HepG2 (cell line): ENCODE results near the gene ETV1. TPM values are rescaled to one million over a fixed set of nuclear protein-coding genes. Genes with fewer than 3 reads are reported as not detected.

Source experiments
- ATAC-seq: fragments of 200-7000 bp; cut with Tn5 transposase; 3 replicates; pipeline ENCODE4 v1.9.1; 2020; ENCODE audit warnings: mild to moderate bottlenecking, moderate library complexity
- BruUV-seq: library from RNA; stranded (reverse); fragments of 400-500 nt; replicated peaks from 2 replicates; lab custom pipeline; 2021; lab: Mats Ljungman, UMichigan
- CTCF ChIA-PET: fragments of 300-600 bp; formaldehyde crosslinking; extraction: SDS; loops from one replicate; lab custom pipeline; 2021; ENCODE audit warnings: low total read pairs, inconsistent platforms, low intra/inter-chr PET ratio; lab: Yijun Ruan, JAX
- POLR2A ChIA-PET: fragments of 350-600 bp; sonication (Branson Sonifier 250); formaldehyde crosslinking; loops from one replicate; lab custom pipeline; 2020; ENCODE audit warnings: antibody characterized with exemption, inconsistent platforms; lab: Yijun Ruan, JAX
- DNase-seq: peaks from one replicate; pipeline ENCODE4 v3.0.0-alpha.2; 2015; ENCODE audit warnings: low spot score
- FAIRE-seq: peaks from 3 replicates; lab custom pipeline; 2011; peaks lifted over from hg19 to GRCh38; lab: Jason Lieb, UNC
- H2AFZ ChIP-seq: one replicate; pipeline ENCODE4 v1.6.1; 2011; ENCODE audit warnings: low read length, inconsistent platforms
- H3K27ac ChIP-seq: fragments of 300-600 bp; 3 replicates; pipeline ENCODE4 v1.8.0; 2011; ENCODE audit warnings: mixed run types, mild to moderate bottlenecking, mixed read lengths, low read length, inconsistent platforms; ENCODE audit not compliant: insufficient read depth; ENCODE audit errors: extremely low read length
- H3K27me3 ChIP-seq, 2 experiments: fragments of 200-600 bp in 1 of 2; 2 replicates in 1 of 2; 3 replicates in 1 of 2; pipeline versions ENCODE4 v1.6.0 to v1.8.0; 2011; ENCODE audit warnings: low read length in 2 of 2, mild to moderate bottlenecking in 2 of 2, moderate library complexity in 2 of 2, inconsistent platforms in 1 of 2; ENCODE audit not compliant: insufficient read depth in 2 of 2, control insufficient read depth in 1 of 2
- H3K36me3 ChIP-seq, 2 experiments: fragments of 200-600 bp in 1 of 2; replicated peaks in 1 of 2; 2 replicates in 1 of 2; 3 replicates in 1 of 2; pipeline versions ENCODE4 v1.5.1 to v1.8.0; 2011; ENCODE audit warnings: low read length in 2 of 2, inconsistent platforms in 1 of 2; ENCODE audit not compliant: insufficient read depth in 2 of 2, control insufficient read depth in 1 of 2
- H3K4me1 ChIP-seq: 2 replicates; pipeline ENCODE4 v1.5.1; 2012; ENCODE audit warnings: low read length, inconsistent platforms; ENCODE audit not compliant: insufficient read depth
- H3K4me2 ChIP-seq: 2 replicates; pipeline ENCODE4 v1.6.0; 2011; ENCODE audit warnings: low read depth, low read length, inconsistent platforms
- H3K4me3 ChIP-seq, 3 experiments: fragments of 200-600 bp in 1 of 3; sonication (generic), shearing (Covaris generic) in 1 of 3; replicated peaks in 1 of 3; 2 replicates each; pipeline ENCODE4 v1.5.1; 2011 to 2016; ENCODE audit warnings: low read length in 3 of 3, inconsistent platforms in 2 of 3, low read depth in 2 of 3, mild to moderate bottlenecking in 2 of 3, control low read depth in 1 of 3, mixed read lengths in 1 of 3; ENCODE audit not compliant: insufficient read depth in 1 of 3
- H3K79me2 ChIP-seq: one replicate; pipeline ENCODE4 v1.6.1; 2011; ENCODE audit warnings: low read length, inconsistent platforms; ENCODE audit not compliant: insufficient read depth
- H3K9ac ChIP-seq: 2 replicates; pipeline ENCODE4 v1.6.0; 2011; ENCODE audit warnings: mild to moderate bottlenecking, low read depth, low read length, inconsistent platforms; ENCODE audit not compliant: insufficient read depth
- H3K9me3 ChIP-seq: 2 replicates; pipeline ENCODE4 v1.5.1; 2012; ENCODE audit warnings: mild to moderate bottlenecking, low read length
- H4K20me1 ChIP-seq: 2 replicates; pipeline ENCODE4 v1.6.0; 2011; ENCODE audit warnings: inconsistent platforms, mild to moderate bottlenecking, low read length, moderate library complexity; ENCODE audit not compliant: insufficient read depth
- GATA4 ChIP-seq: sonication (generic); IDR thresholded peaks from 2 replicates; pipeline ENCODE4 v1.6.1; 2016; ENCODE audit warnings: antibody characterized with exemption, low read depth, borderline replicate concordance
- NFE2L1 ChIP-seq: sonication (generic); formaldehyde crosslinking; IDR thresholded peaks from 2 replicates; pipeline ENCODE4 v1.4.0; 2020; ENCODE audit warnings: missing genetic modification reagents, mild to moderate bottlenecking, borderline replicate concordance
- PCBP1 ChIP-seq: fragments of 200-400 bp; formaldehyde crosslinking; IDR thresholded peaks from 2 replicates; pipeline ENCODE4 v1.6.1; 2017; ENCODE audit warnings: mild to moderate bottlenecking, low read depth, low read length, borderline replicate concordance
- PTBP1 ChIP-seq: fragments of 200-400 bp; formaldehyde crosslinking; IDR thresholded peaks from 2 replicates; pipeline ENCODE4 v1.6.1; 2018; ENCODE audit warnings: low read length, low read depth; ENCODE audit not compliant: poor library complexity, severe bottlenecking
- ZNF232 ChIP-seq: sonication (generic); formaldehyde crosslinking; IDR thresholded peaks from 2 replicates; pipeline ENCODE4 v1.4.0; 2020; ENCODE audit warnings: missing genetic modification reagents, borderline replicate concordance
- ZSCAN21 ChIP-seq: sonication (generic); formaldehyde crosslinking; IDR thresholded peaks from 2 replicates; pipeline ENCODE4 v1.8.0; 2022; ENCODE audit warnings: mild to moderate bottlenecking, missing genetic modification reagents, moderate library complexity, borderline replicate concordance
- WGBS: methylation state at CpG from one replicate; pipeline ENCODE4 v1.1.6; 2017; ENCODE audit warnings: low lambda C conversion rate; 5-methylcytosine and 5-hydroxymethylcytosine counted together
- in situ Hi-C: cut with HindIII; loops from 2 replicates; pipeline ENCODE4 v1.10.0; 2017; ENCODE audit warnings: low pct_unique_long_range_greater_than_20kb; ENCODE audit not compliant: extremely low pct_ligation_motif_present
- intact Hi-C: fragments of 100-400 bp; cut with micrococcal nuclease; formaldehyde crosslinking; loops from one replicate; pipeline ENCODE4 v1.10.0; 2022; ENCODE audit not compliant: unreplicated experiment
- polyA plus RNA-seq, 8 experiments: library from polyadenylated mRNA; depleted of rRNA in 3 of 8; stranded (reverse) in 7 of 8; unstranded in 1 of 8; fragments of >200 nt; fragmentation: Illumina TruSeq in 4 of 8; extraction: Trizol in 4 of 8; gene quantifications; 2 replicates each; pipeline versions ENCODE4 v1.2.1 to v1.2.3, GENCODE V29; 2011 to 2016; ENCODE audit warnings: low read depth in 4 of 8, missing spikeins in 1 of 8, mixed read lengths in 1 of 8; ENCODE audit not compliant: insufficient read depth in 1 of 8
- total RNA-seq, 5 experiments: library from RNA; depleted of rRNA; stranded (reverse); fragments of >200 nt; fragmentation: Illumina TruSeq; extraction: Trizol; gene quantifications; 2 replicates each; pipeline ENCODE4 v1.2.3, GENCODE V29; 2016; ENCODE audit warnings: low read depth in 1 of 5
- TF ChIP-seq, protein P1 (sequence below): sonication (generic); formaldehyde crosslinking; IDR thresholded peaks from one replicate; pipeline ENCODE4 v1.5.1; 2020; ENCODE audit warnings: mild to moderate bottlenecking, missing genetic modification reagents; ENCODE audit errors: not compliant biosample characterization
- TF ChIP-seq, protein P2 (sequence below): sonication (generic); formaldehyde crosslinking; conservative IDR thresholded peaks from 2 replicates; pipeline ENCODE4 v1.5.0; 2020; ENCODE audit warnings: missing genetic modification reagents
- TF ChIP-seq, protein P3 (sequence below): sonication (generic); formaldehyde crosslinking; IDR thresholded peaks from 2 replicates; pipeline ENCODE4 v1.5.1; 2020; ENCODE audit warnings: missing genetic modification reagents, mild to moderate bottlenecking, borderline replicate concordance

Gene ETV1
- total and polyA plus RNA-seq, 2 of the 13 experiments (the other 11 are each of a cell fraction or from before 2014, with no cell fraction given) = 0.04 to 0.24 TPM

GRCh38 chr7:13955494-13955893 is 34.0 kb downstream of the ETV1 start:
- ChIA-PET POLR2A (no interaction called here), CTCF (no interaction called here)
- Histone ChIP-seq H2AFZ (no peak overlapping the region), H3K4me1 (no peaks in the 10 kb centered on the region), H3K79me2 (no peaks in the 10 kb centered on the region), H3K4me3 (no peak overlapping the region), H4K20me1 (no peaks in the 10 kb centered on the region), H3K4me2 (no peak overlapping the region), H3K9me3 (peaks cover 81% of the 10 kb centered on the region), H3K27ac (no peak overlapping the region), H3K36me3 (no peaks in the 10 kb centered on the region), H3K9ac (no peak overlapping the region), H3K27me3 (no peaks in the 10 kb centered on the region)
- intact Hi-C loops = no loop called here
- no TSS peak for BruUV-seq
- DNase-seq = no peak
- no peak for FAIRE-seq
- ATAC-seq = no peak
- 45% methylated on average over 2 of the region's 2 CpGs for WGBS
- in situ Hi-C loops = no loop called here
- TF ChIP-seq PTBP1 (no peak), ZNF232 (CRISPR knock-in tag) (no peak), GATA4 (no peak), PCBP1 (no peak), NFE2L1 (CRISPR knock-in tag) (no peak), ZSCAN21 (no peak)
- TF ChIP-seq, protein P1, sequence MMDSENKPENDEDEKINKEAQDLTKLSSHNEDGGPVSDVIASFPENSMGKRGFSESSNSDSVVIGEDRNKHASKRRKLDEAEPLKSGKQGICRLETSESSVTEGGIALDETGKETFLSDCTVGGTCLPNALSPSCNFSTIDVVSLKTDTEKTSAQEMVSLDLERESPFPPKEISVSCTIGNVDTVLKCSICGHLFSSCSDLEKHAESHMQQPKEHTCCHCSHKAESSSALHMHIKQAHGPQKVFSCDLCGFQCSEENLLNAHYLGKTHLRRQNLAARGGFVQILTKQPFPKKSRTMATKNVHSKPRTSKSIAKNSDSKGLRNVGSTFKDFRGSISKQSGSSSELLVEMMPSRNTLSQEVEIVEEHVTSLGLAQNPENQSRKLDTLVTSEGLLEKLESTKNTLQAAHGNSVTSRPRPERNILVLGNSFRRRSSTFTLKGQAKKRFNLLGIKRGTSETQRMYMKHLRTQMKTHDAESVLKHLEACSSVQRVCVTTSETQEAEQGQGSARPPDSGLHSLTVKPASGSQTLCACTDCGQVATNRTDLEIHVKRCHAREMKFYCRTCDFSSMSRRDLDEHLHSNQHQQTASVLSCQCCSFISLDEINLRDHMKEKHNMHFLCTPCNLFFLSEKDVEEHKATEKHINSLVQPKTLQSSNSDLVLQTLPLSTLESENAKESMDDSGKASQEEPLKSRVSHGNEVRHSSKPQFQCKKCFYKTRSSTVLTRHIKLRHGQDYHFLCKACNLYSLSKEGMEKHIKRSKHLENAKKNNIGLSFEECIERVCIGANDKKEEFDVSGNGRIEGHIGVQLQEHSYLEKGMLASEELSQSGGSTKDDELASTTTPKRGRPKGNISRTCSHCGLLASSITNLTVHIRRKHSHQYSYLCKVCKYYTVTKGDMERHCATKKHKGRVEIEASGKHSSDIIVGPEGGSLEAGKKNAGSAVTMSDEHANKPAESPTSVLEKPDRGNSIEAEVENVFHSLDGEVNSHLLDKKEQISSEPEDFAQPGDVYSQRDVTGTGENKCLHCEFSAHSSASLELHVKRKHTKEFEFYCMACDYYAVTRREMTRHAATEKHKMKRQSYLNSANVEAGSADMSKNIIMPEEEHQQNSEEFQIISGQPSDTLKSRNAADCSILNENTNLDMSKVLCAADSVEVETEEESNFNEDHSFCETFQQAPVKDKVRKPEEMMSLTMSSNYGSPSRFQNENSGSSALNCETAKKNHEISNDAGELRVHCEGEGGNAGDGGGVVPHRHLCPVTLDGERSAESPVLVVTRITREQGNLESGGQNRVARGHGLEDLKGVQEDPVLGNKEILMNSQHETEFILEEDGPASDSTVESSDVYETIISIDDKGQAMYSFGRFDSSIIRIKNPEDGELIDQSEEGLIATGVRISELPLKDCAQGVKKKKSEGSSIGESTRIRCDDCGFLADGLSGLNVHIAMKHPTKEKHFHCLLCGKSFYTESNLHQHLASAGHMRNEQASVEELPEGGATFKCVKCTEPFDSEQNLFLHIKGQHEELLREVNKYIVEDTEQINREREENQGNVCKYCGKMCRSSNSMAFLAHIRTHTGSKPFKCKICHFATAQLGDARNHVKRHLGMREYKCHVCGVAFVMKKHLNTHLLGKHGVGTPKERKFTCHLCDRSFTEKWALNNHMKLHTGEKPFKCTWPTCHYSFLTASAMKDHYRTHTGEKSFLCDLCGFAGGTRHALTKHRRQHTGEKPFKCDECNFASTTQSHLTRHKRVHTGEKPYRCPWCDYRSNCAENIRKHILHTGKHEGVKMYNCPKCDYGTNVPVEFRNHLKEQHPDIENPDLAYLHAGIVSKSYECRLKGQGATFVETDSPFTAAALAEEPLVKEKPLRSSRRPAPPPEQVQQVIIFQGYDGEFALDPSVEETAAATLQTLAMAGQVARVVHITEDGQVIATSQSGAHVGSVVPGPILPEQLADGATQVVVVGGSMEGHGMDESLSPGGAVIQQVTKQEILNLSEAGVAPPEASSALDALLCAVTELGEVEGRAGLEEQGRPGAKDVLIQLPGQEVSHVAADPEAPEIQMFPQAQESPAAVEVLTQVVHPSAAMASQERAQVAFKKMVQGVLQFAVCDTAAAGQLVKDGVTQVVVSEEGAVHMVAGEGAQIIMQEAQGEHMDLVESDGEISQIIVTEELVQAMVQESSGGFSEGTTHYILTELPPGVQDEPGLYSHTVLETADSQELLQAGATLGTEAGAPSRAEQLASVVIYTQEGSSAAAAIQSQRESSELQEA (CRISPR knock-in tag) = no peak
- TF ChIP-seq, protein P2, sequence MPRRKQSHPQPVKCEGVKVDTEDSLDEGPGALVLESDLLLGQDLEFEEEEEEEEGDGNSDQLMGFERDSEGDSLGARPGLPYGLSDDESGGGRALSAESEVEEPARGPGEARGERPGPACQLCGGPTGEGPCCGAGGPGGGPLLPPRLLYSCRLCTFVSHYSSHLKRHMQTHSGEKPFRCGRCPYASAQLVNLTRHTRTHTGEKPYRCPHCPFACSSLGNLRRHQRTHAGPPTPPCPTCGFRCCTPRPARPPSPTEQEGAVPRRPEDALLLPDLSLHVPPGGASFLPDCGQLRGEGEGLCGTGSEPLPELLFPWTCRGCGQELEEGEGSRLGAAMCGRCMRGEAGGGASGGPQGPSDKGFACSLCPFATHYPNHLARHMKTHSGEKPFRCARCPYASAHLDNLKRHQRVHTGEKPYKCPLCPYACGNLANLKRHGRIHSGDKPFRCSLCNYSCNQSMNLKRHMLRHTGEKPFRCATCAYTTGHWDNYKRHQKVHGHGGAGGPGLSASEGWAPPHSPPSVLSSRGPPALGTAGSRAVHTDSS (CRISPR knock-in tag) = no peak
- TF ChIP-seq, protein P3, sequence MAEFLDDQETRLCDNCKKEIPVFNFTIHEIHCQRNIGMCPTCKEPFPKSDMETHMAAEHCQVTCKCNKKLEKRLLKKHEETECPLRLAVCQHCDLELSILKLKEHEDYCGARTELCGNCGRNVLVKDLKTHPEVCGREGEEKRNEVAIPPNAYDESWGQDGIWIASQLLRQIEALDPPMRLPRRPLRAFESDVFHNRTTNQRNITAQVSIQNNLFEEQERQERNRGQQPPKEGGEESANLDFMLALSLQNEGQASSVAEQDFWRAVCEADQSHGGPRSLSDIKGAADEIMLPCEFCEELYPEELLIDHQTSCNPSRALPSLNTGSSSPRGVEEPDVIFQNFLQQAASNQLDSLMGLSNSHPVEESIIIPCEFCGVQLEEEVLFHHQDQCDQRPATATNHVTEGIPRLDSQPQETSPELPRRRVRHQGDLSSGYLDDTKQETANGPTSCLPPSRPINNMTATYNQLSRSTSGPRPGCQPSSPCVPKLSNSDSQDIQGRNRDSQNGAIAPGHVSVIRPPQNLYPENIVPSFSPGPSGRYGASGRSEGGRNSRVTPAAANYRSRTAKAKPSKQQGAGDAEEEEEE (CRISPR knock-in tag) = no peak
